SU-DHL-6 (cell line): ENCODE data around the gene SSC5D.
"Not testable (repeated sequence)": the region's sequence is repeated elsewhere in the genome, so short reads cannot be mapped to it uniquely, and the experiment has no call there.

Experiments
- H2AFZ ChIP-seq: fragments of 200-600 bp; sonication (generic); 2 replicates; pipeline ENCODE4 v1.6.1; 2014; ENCODE audit warnings: low read depth, mild to moderate bottlenecking, moderate library complexity, mixed read lengths, antibody characterized with exemption, low read length; ENCODE audit not compliant: severe bottlenecking
- H3F3A ChIP-seq: fragments of 200-600 bp; shearing (Covaris generic); 2 replicates; pipeline ENCODE4 v1.6.0; 2016; ENCODE audit warnings: antibody characterized with exemption, mild to moderate bottlenecking; ENCODE audit not compliant: insufficient read depth
- H3K27ac ChIP-seq: fragments of 200-600 bp; sonication (generic); 2 replicates; pipeline ENCODE4 v1.5.1; 2016; ENCODE audit warnings: low read depth, mild to moderate bottlenecking, low read length, moderate library complexity, mixed read lengths
- H3K27me3 ChIP-seq: fragments of 200-600 bp; sonication (generic), shearing (Covaris generic); 2 replicates; pipeline ENCODE4 v1.6.0; 2014; ENCODE audit warnings: mild to moderate bottlenecking, low read length
- H3K36me3 ChIP-seq: fragments of 200-600 bp; sonication (generic); 2 replicates; pipeline ENCODE4 v1.6.1; 2014; ENCODE audit warnings: mild to moderate bottlenecking, low read length, mixed read lengths
- H3K4me2 ChIP-seq: fragments of 300-600, 200-600 bp; shearing (Covaris generic), sonication (generic); 2 replicates; pipeline ENCODE4 v1.6.0; 2014; ENCODE audit warnings: low read length, low read depth, mild to moderate bottlenecking; ENCODE audit not compliant: poor library complexity, severe bottlenecking
- H3K4me3 ChIP-seq: fragments of 200-600 bp; sonication (generic); 2 replicates; pipeline ENCODE4 v1.5.1; 2014; ENCODE audit warnings: antibody characterized with exemption, low read length, mild to moderate bottlenecking, mixed read lengths; ENCODE audit not compliant: insufficient read depth, poor library complexity, severe bottlenecking
- H3K79me2 ChIP-seq: fragments of 200-600 bp; sonication (generic); 2 replicates; pipeline ENCODE4 v1.6.1; 2014; ENCODE audit warnings: mild to moderate bottlenecking, low read length, moderate library complexity; ENCODE audit not compliant: insufficient read depth
- H3K9ac ChIP-seq: fragments of 200-600 bp; sonication (generic); 2 replicates; pipeline ENCODE4 v1.7.0; 2014; ENCODE audit warnings: mild to moderate bottlenecking, low read length
- H3K9me2 ChIP-seq: fragments of 200-600 bp; sonication (generic); replicated peaks from 2 replicates; pipeline ENCODE4 v1.6.1; 2014; ENCODE audit warnings: low read length; ENCODE audit not compliant: insufficient read depth
- H3K9me3 ChIP-seq: fragments of 200-600 bp; sonication (generic); 2 replicates; pipeline ENCODE4 v1.6.1; 2014; ENCODE audit warnings: low read length, mixed read lengths; ENCODE audit not compliant: insufficient read depth
- H4K20me1 ChIP-seq: fragments of 200-600 bp; sonication (generic); 2 replicates; pipeline ENCODE4 v1.6.1; 2014; ENCODE audit warnings: low read depth, mild to moderate bottlenecking, antibody characterized with exemption, low read length, moderate library complexity, mixed read lengths
- CTCF ChIP-seq: fragments of 200-600 bp; sonication (generic); IDR thresholded peaks from one replicate; pipeline ENCODE4 v1.5.1; 2017; ENCODE audit warnings: antibody characterized with exemption, mild to moderate bottlenecking, low read length, moderate library complexity; ENCODE audit not compliant: insufficient read depth, poor library complexity, severe bottlenecking
- EZH2phosphoT487 ChIP-seq: fragments of 200-600 bp; sonication (generic), shearing (Covaris generic); conservative IDR thresholded peaks from 2 replicates; pipeline ENCODE4 v1.6.1; 2018; ENCODE audit warnings: mild to moderate bottlenecking, antibody characterized with exemption, low read length, moderate library complexity, mixed read lengths

The SSC5D gene

GRCh38 chr19:55495646-55496349 is 7.6 kb downstream of the SSC5D start:
- Histone ChIP-seq H3K9me2 (no peaks in the 10 kb centered on the region), H3K9me3 (no peaks in the 10 kb centered on the region), H3K36me3 (no peaks in the 10 kb centered on the region), H3K27me3 (no peaks in the 10 kb centered on the region), H3K4me2 (no peak overlapping the region), H2AFZ (no peak overlapping the region), H3K27ac (no peak overlapping the region), H4K20me1 (no peaks in the 10 kb centered on the region), H3F3A (no peaks in the 10 kb centered on the region), H3K79me2 (no peaks in the 10 kb centered on the region), H3K4me3 (no peak overlapping the region), H3K9ac (no peak overlapping the region)
- TF ChIP-seq CTCF (no peak), EZH2phosphoT487 (no peak)

GRCh38 chr19:55496820-55497219 is 8.6 kb downstream of the SSC5D start:
- H3K4me3 ChIP-seq, H3F3A ChIP-seq, H3K9ac ChIP-seq, H3K79me2 ChIP-seq, H3K9me2 ChIP-seq, H3K27ac ChIP-seq, H4K20me1 ChIP-seq, H2AFZ ChIP-seq, H3K36me3 ChIP-seq, H3K27me3 ChIP-seq, H3K9me3 ChIP-seq, H3K4me2 ChIP-seq: not testable (repeated sequence)

GRCh38 chr19:55497763-55498162 is 9.5 kb downstream of the SSC5D start:
- Histone ChIP-seq H3K4me3 (no peak overlapping the region), H3K36me3 (no peaks in the 10 kb centered on the region), H3K4me2 (no peak overlapping the region), H3K79me2 (no peaks in the 10 kb centered on the region), H3K9me2 (no peaks in the 10 kb centered on the region), H3K9me3 (no peaks in the 10 kb centered on the region), H3K27ac (no peak overlapping the region), H3K27me3 (no peaks in the 10 kb centered on the region), H4K20me1 (no peaks in the 10 kb centered on the region), H3F3A (no peaks in the 10 kb centered on the region), H3K9ac (no peak overlapping the region), H2AFZ (no peak overlapping the region)
- no peak for TF ChIP-seq EZH2phosphoT487
- no peak for TF ChIP-seq CTCF

GRCh38 chr19:55498246-55498840 is 10.1 kb downstream of the SSC5D start:
- no peaks in the 10 kb centered on the region for H3K27me3 ChIP-seq
- H3K9me2 ChIP-seq, result no peaks in the 10 kb centered on the region

More at GRCh38 chr19:55498246-55498840, 10.1 kb downstream of the SSC5D start:
- Histone ChIP-seq H3K9me3 (no peaks in the 10 kb centered on the region), H3K4me2 (no peak overlapping the region), H3K79me2 (no peaks in the 10 kb centered on the region), H3K9ac (no peak overlapping the region), H3K36me3 (no peaks in the 10 kb centered on the region), H3F3A (no peaks in the 10 kb centered on the region), H2AFZ (no peak overlapping the region), H4K20me1 (no peaks in the 10 kb centered on the region), H3K4me3 (no peak overlapping the region), H3K27ac (no peak overlapping the region)
- TF ChIP-seq EZH2phosphoT487 (no peak), CTCF (no peak)
